SU-DHL-6 (cell line): ENCODE data around the gene POR.
A peak's percentile ranks its signal among the peaks of the same experiment; 100 is the strongest.

Experiments used
- H2AFZ ChIP-seq: fragments of 200-600 bp; sonication (generic); 2 replicates; pipeline ENCODE4 v1.6.1; 2014; ENCODE audit warnings: low read depth, mild to moderate bottlenecking, moderate library complexity, mixed read lengths, antibody characterized with exemption, low read length; ENCODE audit not compliant: severe bottlenecking
- H3F3A ChIP-seq: fragments of 200-600 bp; shearing (Covaris generic); 2 replicates; pipeline ENCODE4 v1.6.0; 2016; ENCODE audit warnings: antibody characterized with exemption, mild to moderate bottlenecking; ENCODE audit not compliant: insufficient read depth
- H3K27ac ChIP-seq: fragments of 200-600 bp; sonication (generic); 2 replicates; pipeline ENCODE4 v1.5.1; 2016; ENCODE audit warnings: low read depth, mild to moderate bottlenecking, low read length, moderate library complexity, mixed read lengths
- H3K27me3 ChIP-seq: fragments of 200-600 bp; sonication (generic), shearing (Covaris generic); 2 replicates; pipeline ENCODE4 v1.6.0; 2014; ENCODE audit warnings: mild to moderate bottlenecking, low read length
- H3K36me3 ChIP-seq: fragments of 200-600 bp; sonication (generic); 2 replicates; pipeline ENCODE4 v1.6.1; 2014; ENCODE audit warnings: mild to moderate bottlenecking, low read length, mixed read lengths
- H3K4me2 ChIP-seq: fragments of 300-600, 200-600 bp; shearing (Covaris generic), sonication (generic); 2 replicates; pipeline ENCODE4 v1.6.0; 2014; ENCODE audit warnings: low read length, low read depth, mild to moderate bottlenecking; ENCODE audit not compliant: poor library complexity, severe bottlenecking
- H3K4me3 ChIP-seq: fragments of 200-600 bp; sonication (generic); 2 replicates; pipeline ENCODE4 v1.5.1; 2014; ENCODE audit warnings: antibody characterized with exemption, low read length, mild to moderate bottlenecking, mixed read lengths; ENCODE audit not compliant: insufficient read depth, poor library complexity, severe bottlenecking
- H3K79me2 ChIP-seq: fragments of 200-600 bp; sonication (generic); 2 replicates; pipeline ENCODE4 v1.6.1; 2014; ENCODE audit warnings: mild to moderate bottlenecking, low read length, moderate library complexity; ENCODE audit not compliant: insufficient read depth
- H3K9ac ChIP-seq: fragments of 200-600 bp; sonication (generic); 2 replicates; pipeline ENCODE4 v1.7.0; 2014; ENCODE audit warnings: mild to moderate bottlenecking, low read length
- H3K9me2 ChIP-seq: fragments of 200-600 bp; sonication (generic); replicated peaks from 2 replicates; pipeline ENCODE4 v1.6.1; 2014; ENCODE audit warnings: low read length; ENCODE audit not compliant: insufficient read depth
- H3K9me3 ChIP-seq: fragments of 200-600 bp; sonication (generic); 2 replicates; pipeline ENCODE4 v1.6.1; 2014; ENCODE audit warnings: low read length, mixed read lengths; ENCODE audit not compliant: insufficient read depth
- H4K20me1 ChIP-seq: fragments of 200-600 bp; sonication (generic); 2 replicates; pipeline ENCODE4 v1.6.1; 2014; ENCODE audit warnings: low read depth, mild to moderate bottlenecking, antibody characterized with exemption, low read length, moderate library complexity, mixed read lengths
- CTCF ChIP-seq: fragments of 200-600 bp; sonication (generic); IDR thresholded peaks from one replicate; pipeline ENCODE4 v1.5.1; 2017; ENCODE audit warnings: antibody characterized with exemption, mild to moderate bottlenecking, low read length, moderate library complexity; ENCODE audit not compliant: insufficient read depth, poor library complexity, severe bottlenecking
- EZH2phosphoT487 ChIP-seq: fragments of 200-600 bp; sonication (generic), shearing (Covaris generic); conservative IDR thresholded peaks from 2 replicates; pipeline ENCODE4 v1.6.1; 2018; ENCODE audit warnings: mild to moderate bottlenecking, antibody characterized with exemption, low read length, moderate library complexity, mixed read lengths

Gene POR

GRCh38 chr7:75943864-75944263 is 28.9 kb downstream of the POR start:
- no peaks in the 10 kb centered on the region for H3K79me2 ChIP-seq
- H3K27me3 ChIP-seq, result no peaks in the 10 kb centered on the region
- no peak overlapping the region for H3K4me2 ChIP-seq
- TF ChIP-seq EZH2phosphoT487 (no peak), CTCF (no peak)
- H3K27ac ChIP-seq, result no peak overlapping the region
- no peaks in the 10 kb centered on the region for H3K9me3 ChIP-seq
- no peaks in the 10 kb centered on the region for H4K20me1 ChIP-seq
- H2AFZ ChIP-seq, result no peak overlapping the region
- no peaks in the 10 kb centered on the region for H3K36me3 ChIP-seq
- no peak overlapping the region for H3K4me3 ChIP-seq
- H3F3A ChIP-seq, result 0 out of 2 replicates have a peak, but pooled peaks cover 9% of the 10 kb centered on the region
- no peaks in the 10 kb centered on the region for H3K9me2 ChIP-seq
- H3K9ac ChIP-seq, result no peak overlapping the region

- Histone ChIP-seq H3K4me2 (no peak overlapping the region), H3F3A (0 out of 2 replicates have a peak, but pooled peaks cover 9% of the 10 kb centered on the region), H3K79me2 (no peaks in the 10 kb centered on the region), H2AFZ (no peak overlapping the region), H3K9me3 (no peaks in the 10 kb centered on the region), H3K9ac (no peak overlapping the region), H3K36me3 (no peaks in the 10 kb centered on the region), H3K27me3 (no peaks in the 10 kb centered on the region), H3K4me3 (no peak overlapping the region), H4K20me1 (no peaks in the 10 kb centered on the region), H3K27ac (no peak overlapping the region), H3K9me2 (no peaks in the 10 kb centered on the region)
- TF ChIP-seq EZH2phosphoT487 (no peak), CTCF (no peak)
These were observed 29.6 kb downstream of the POR start for GRCh38 chr7:75944507-75944906.

- H3F3A ChIP-seq, result 0 out of 2 replicates have a peak, but pooled peaks cover 9% of the 10 kb centered on the region
- no peaks in the 10 kb centered on the region for H3K9me3 ChIP-seq
- H3K27ac ChIP-seq, result peak overlapping the region; percentile 38; the same call in 1 of the 2 replicates
- no peaks in the 10 kb centered on the region for H3K36me3 ChIP-seq
- no peaks in the 10 kb centered on the region for H3K79me2 ChIP-seq
- H3K9ac ChIP-seq, result no peak overlapping the region
- TF ChIP-seq CTCF, result no peak
- TF ChIP-seq EZH2phosphoT487, result no peak
- no peaks in the 10 kb centered on the region for H3K9me2 ChIP-seq
- H3K27me3 ChIP-seq, result no peaks in the 10 kb centered on the region
- H4K20me1 ChIP-seq, result no peaks in the 10 kb centered on the region
- H3K4me2 ChIP-seq, result no peak overlapping the region
- no peak overlapping the region for H2AFZ ChIP-seq
- no peak overlapping the region for H3K4me3 ChIP-seq
These were observed 30.6 kb downstream of the POR start for GRCh38 chr7:75945297-75946168.
